Measurements from ENCODE around the gene ACAN.

DNA sequence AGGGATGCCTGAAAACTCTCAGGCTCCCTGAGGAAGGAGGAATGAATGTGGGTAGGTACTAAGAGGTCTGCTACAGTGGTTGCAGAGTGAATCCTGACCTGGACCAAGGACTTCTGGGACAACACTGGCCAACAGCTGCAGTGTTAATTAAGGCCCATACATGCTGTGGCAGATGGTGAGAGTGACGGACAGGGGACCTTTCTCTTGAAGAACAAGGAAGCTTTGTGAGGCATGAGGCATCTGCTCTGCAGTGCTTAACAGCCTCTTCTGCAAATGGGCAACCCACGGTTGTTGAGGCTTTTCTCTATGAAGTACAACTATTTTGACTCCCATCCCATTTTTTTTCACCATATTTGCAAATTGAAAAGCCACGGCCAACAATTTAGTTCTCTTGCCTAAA, 26.6 kb upstream of the ACAN start:
- no peak for TF ChIP-seq CTCF (IDR thresholded peaks at IDR 0.05 in 2 of 3, conservative IDR thresholded peaks at IDR 0.05 in 1 of 3; ENCODE audit: insufficient read depth in 2 of 3, low read depth in 1 of 3, low read length in 3 of 3)
- no peak for TF ChIP-seq CHCHD3 (CRISPR knock-in tag; IDR thresholded peaks at IDR 0.05)
- no peak for TF ChIP-seq SMAD3 (CRISPR knock-in tag; conservative IDR thresholded peaks at IDR 0.05)
- no peak for TF ChIP-seq SNAPC5 (CRISPR knock-in tag; IDR thresholded peaks at IDR 0.05)
- TF ChIP-seq, protein P1, sequence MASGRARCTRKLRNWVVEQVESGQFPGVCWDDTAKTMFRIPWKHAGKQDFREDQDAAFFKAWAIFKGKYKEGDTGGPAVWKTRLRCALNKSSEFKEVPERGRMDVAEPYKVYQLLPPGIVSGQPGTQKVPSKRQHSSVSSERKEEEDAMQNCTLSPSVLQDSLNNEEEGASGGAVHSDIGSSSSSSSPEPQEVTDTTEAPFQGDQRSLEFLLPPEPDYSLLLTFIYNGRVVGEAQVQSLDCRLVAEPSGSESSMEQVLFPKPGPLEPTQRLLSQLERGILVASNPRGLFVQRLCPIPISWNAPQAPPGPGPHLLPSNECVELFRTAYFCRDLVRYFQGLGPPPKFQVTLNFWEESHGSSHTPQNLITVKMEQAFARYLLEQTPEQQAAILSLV (tag; IDR thresholded peaks at IDR 0.05), result no peak
- TF ChIP-seq, protein P2, sequence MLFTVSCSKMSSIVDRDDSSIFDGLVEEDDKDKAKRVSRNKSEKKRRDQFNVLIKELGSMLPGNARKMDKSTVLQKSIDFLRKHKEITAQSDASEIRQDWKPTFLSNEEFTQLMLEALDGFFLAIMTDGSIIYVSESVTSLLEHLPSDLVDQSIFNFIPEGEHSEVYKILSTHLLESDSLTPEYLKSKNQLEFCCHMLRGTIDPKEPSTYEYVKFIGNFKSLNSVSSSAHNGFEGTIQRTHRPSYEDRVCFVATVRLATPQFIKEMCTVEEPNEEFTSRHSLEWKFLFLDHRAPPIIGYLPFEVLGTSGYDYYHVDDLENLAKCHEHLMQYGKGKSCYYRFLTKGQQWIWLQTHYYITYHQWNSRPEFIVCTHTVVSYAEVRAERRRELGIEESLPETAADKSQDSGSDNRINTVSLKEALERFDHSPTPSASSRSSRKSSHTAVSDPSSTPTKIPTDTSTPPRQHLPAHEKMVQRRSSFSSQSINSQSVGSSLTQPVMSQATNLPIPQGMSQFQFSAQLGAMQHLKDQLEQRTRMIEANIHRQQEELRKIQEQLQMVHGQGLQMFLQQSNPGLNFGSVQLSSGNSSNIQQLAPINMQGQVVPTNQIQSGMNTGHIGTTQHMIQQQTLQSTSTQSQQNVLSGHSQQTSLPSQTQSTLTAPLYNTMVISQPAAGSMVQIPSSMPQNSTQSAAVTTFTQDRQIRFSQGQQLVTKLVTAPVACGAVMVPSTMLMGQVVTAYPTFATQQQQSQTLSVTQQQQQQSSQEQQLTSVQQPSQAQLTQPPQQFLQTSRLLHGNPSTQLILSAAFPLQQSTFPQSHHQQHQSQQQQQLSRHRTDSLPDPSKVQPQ (CRISPR knock-in tag; IDR thresholded peaks at IDR 0.05; ENCODE audit: borderline replicate concordance), result no peak
- TF ChIP-seq CHD2 (IDR thresholded peaks at IDR 0.05; ENCODE audit: low read depth, low read length), result no peak
- TF ChIP-seq ZC3H11A (IDR thresholded peaks at IDR 0.05; ENCODE audit: low read depth, low read length), result no peak
- no peak for TF ChIP-seq FOXM1 (IDR thresholded peaks at IDR 0.05; ENCODE audit: low read depth)
- no peak for TF ChIP-seq FOXM1 (CRISPR knock-in tag; IDR thresholded peaks at IDR 0.05; ENCODE audit: low read depth)
- TF ChIP-seq ZC3H4 (CRISPR knock-in tag; IDR thresholded peaks at IDR 0.05; ENCODE audit: borderline replicate concordance), result no peak
- no peak for TF ChIP-seq TGIF2 (CRISPR knock-in tag; IDR thresholded peaks at IDR 0.05)
- no peak for TF ChIP-seq CREM (IDR thresholded peaks at IDR 0.05; ENCODE audit: low read depth)

Data from K562 (cell line).